GM18951 (cell line): ENCODE results near the gene SPON1.

Source experiments
- POLR2A ChIP-seq: IDR thresholded peaks from 4 replicates; pipeline ENCODE4 v1.6.1; 2011; ENCODE audit warnings: mild to moderate bottlenecking; ENCODE audit not compliant: insufficient read length, insufficient read depth; ENCODE audit errors: extremely low read depth
- in situ Hi-C: fragments of 300-500 bp; cut with MboI; formaldehyde crosslinking; loops from one replicate; pipeline ENCODE4 v1.12.0; 2022; ENCODE audit warnings: low sequenced_read_pairs, mixed read lengths, inconsistent platforms; ENCODE audit not compliant: unreplicated experiment

SPON1 gene

DNA sequence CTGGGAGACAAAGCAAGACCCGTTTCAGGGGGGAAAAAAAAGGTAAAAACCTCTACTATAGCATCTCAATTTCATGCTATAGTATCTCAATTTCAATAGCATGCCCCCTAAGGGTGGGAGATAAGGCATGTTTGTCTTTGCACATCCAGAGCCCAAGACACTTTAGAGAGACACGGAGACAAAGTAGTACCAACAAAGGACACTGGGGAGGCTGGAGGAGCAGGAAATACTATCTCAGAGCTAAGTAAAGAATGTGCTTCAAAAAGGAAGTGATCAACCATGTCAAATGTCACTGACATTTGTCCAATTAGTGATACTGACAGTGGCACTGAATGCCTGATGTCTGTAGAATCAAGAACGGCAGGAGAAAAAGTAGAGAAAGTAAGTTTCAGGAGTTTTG is 327.9 kb downstream of the SPON1 start:
- in situ Hi-C loops = loop anchor here (10.0 kb wide), 1 partner anchor 154 kb away; no protein-coding TSS in a partner anchor
- TF ChIP-seq POLR2A = no peak

DNA sequence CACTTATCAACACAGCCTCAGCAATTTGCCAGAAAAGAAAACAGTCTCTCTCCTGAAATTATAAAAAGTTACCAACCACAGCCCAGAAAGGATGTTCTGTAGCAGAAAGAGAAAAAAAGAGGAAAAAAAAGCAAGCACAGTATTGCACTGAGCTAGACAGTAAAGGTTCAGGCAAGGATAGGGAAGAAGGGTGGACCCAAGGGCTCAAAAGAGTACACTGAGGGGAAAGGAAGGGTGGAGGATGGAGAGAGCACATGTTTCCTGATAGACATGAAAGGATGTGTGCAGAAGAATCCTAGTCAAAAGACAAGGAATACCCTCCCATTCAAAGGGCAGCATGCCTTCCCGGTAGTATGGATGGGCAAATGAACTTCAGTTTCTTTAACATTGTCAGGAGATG is 337.4 kb downstream of the SPON1 start:
- TF ChIP-seq POLR2A = no peak
- in situ Hi-C loops = loop anchor here (10.0 kb wide), 1 partner anchor 145 kb away; no protein-coding TSS in a partner anchor

DNA sequence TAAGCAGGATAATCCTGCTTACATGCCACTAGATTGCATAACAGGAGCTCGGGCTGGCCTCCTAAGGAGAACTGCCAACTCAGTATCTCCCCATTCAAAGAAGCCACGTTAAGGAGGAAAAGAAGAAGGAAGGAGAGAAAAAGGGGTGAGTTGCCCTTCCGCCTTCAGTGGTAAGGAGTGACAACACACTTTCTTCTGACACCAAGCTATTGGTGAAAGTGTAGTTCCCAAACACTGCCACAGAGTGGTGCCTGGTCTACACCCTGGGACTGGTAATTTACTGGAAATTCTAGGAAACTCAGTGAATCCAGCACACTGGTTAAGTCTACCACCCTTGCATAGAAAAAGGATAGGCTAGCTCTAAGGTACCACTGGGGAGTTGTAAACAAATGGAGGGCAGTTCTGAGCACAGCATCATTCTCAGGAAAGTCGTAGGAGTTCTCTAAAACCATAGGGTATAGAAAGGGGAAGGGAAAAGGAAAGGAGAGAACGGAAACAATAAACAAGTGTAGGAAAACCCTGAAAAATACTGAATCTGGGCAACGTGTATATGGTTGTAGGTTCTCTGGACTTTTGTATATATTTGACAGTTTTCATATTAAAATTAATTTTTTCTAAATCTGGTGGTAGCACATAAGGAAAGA is 338.3 kb downstream of the SPON1 start:
- in situ Hi-C loops = no loop called here
- TF ChIP-seq POLR2A = no peak

DNA sequence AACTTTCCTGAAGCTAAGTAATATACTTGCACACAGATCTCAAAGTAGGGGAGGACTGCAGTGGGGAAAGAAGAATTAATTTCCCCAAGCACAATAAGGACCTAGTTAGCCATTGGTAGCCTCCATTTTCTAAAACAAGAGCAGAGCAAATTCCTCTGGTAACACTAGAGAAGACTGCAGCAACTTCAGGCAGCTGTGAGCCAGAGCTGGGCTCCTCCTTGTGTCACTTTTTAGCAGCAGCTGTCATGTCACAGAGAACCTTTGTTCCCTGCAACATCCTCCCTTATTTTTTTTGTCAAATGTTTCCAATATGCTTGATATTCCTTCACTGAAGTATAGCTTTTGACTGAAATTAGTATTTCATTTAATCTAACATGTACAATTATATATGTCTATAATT is 342.1 kb downstream of the SPON1 start:
- no peak for TF ChIP-seq POLR2A
- in situ Hi-C loops = no loop called here

DNA sequence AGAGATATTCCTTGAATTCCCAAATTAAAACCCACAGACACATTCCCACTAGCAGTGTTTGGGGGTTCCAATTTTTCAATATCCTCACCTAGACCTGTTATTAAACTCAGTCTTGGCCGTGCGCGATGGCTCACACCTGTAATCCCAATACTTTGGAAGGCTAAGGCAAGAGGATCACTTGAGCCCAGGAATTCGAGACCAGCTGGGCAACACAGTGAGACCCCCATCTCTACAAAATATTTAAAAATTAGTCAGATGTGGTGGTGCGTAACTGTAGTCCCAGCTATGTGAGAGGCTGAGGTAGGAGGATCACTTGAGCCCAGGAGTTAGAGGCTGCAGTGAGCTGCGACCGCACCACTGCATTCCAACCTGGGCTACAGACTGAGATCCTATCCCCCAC is 343.1 kb downstream of the SPON1 start:
- in situ Hi-C loops = no loop called here
- no peak for TF ChIP-seq POLR2A

DNA sequence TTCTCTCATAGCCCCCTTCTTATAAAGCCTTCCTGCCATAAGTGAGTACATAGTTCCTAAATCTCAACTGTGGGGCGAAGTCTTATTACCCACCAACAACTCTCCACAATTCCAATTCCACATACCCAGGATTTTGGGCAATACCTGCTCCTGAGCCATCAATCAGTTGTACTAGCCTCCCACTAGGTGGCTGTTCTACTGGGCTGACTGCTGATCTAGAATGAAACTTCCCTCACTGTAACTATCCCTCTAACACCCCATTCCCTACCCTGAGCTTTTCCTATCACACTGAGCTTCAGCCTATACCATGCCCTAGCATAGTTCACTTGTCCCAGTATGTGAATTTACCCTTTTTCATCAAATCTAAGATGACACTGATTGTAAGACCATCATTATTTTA is 344.0 kb downstream of the SPON1 start:
- in situ Hi-C loops = no loop called here
- TF ChIP-seq POLR2A = no peak

DNA sequence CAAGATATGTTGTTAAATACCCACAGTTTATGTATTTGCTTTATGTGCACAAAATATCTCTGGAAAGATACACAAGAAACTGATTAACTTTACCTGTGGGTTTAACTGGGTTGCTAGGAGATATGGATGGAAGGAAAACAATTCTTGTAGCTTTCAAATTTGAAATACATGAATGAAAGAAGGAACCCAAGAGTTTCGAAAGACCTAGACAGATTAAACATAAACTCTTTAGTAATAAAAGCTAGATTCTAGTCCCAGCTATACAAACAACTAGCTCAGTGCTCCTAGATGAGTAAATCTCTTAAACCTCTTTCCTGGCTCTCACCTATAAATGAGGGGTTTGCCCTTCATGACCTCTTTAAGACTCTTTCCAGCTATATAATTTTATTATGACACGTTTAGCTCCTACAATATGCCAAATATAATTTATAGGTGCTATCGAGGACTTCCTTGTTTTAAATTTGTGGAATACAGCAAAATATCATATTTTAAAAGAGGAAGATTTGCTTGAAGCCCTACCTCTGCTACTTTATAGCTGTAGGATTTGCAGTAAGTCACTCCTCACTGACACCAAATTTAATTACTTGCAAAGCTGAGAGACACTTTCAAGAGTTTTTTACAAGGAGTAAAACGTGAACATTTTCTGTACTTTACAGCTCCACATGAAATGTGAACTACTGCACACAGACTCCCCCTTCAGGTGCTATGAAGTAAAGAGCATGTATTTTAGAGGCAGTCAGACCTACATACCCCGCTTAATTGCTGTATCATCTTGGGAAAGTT is 345.8 kb downstream of the SPON1 start:
- in situ Hi-C loops = no loop called here
- TF ChIP-seq POLR2A = no peak

DNA sequence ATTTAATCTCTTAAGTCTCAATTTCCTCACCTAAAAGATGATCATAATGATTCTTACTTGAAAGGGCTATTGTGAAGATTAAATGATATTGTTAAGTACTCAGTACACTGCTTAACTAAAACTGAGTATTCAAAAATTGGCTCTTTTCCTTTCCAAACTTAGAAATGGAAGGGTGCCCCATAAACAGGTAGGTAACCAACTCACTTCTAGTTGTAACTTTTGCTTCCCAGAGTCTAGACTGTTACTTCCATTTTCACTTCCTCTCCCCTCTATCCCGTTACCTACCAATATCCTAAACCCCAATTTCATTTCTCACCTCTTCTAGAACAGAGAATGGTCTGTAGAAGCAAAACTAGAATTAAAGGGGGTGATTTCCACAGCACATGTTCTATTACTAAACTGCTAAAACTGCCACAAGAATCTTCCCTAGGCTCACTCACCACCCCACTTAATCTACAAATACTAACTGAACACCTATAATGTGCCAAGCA is 346.4 kb downstream of the SPON1 start:
- in situ Hi-C loops = no loop called here
- TF ChIP-seq POLR2A = no peak

DNA sequence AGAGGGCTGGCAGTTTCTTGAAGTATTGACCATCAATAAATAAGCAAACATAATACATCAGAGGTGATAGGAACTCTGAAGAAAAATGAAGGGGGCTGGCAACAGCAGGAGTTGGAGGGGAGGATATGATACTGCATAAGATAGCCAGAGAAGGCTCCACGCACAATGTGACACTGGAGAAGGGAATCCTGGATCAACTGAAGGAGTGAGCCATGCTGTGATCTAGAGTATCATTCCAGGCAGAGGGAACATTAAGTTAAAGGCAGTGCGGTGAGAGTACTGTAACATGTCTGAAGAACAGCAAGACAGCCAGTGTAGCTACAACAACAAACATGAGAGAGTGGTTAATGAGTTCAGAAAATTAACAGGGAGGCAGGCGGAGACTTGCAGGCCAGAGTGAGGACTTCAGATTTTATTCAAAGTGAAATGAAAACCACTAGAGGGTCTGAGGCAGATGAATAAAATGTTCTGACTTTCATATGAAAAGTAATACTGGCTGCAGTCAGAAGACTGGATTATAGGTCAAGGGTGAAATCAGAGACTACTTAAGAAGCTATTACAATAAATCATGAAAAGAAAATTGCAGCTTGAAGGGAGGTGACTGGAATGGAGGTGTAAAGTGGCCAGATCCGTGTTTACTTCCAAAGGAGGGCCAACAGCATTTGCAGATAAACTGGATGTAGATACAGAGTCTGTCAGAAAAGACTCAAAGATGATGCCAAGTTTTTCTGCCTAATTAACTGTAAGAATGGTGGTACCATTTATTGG is 347.1 kb downstream of the SPON1 start:
- in situ Hi-C loops = no loop called here
- no peak for TF ChIP-seq POLR2A

DNA sequence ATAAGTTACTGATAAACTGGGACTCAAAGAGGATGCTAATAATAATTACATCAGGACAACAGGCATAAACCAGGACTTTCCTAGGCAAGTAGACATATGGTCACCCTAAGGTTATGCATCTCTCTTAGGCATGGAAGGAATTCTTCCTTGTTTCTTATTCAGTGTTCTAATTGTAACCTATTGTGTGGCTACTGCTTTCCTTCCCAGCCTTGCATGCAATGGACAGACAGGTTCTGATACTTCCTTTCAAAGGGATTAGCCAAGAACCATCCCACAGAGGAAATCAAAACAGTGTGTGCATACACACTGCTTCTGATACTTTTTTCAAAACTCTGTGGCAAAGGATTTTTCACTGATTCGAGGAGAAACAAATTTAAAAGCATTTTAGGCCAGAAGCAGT is 348.2 kb downstream of the SPON1 start:
- TF ChIP-seq POLR2A = no peak
- in situ Hi-C loops = no loop called here

DNA sequence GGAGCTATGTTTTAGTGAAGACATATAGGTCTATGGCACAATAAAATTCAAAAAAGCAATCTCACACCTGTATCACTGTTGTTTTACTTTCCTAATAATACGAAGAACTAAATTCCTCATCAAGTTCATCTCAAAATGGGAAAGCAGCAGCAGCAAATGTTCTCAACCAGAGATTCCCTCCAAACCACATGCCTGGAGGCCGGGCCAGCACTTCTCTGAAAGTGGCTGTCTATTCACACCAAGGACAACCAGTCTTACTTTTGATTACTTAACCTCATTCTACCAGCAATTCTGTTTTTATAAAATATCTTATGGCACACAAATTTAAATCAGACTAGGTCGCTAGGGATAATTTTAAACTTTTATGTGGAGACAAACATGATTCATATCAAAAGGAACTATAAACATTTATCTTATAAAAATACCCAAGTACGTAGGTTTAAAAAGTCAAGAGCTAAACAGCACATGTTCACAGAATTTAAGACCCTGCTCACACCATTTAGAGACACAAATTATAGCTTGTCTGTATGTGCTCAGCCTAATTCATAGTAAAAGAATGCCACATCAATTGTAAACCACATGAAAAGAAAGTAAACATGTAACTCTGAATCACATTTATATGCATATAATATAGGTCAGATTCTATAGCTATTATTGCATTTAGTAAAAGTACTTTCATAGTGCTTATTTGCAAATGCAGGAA is 350.4 kb downstream of the SPON1 start:
- in situ Hi-C loops = no loop called here
- no peak for TF ChIP-seq POLR2A

DNA sequence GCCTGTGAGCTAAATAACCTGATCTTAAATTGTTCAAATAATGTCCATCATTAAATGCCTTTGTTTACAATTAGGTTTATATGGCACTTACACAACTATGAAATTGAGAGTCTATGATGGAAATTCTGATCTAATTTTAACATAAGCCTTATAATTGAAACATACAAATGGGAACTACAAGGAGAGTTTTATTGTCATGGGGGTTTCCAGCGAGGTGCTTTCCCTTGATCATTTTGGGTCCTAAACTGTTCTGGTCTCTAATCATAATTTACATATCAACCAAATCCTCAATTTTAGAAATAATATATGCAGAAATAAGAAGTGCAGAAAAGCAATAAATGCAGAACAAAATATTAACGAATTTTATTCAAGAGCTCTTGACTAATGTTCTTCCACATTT is 351.6 kb downstream of the SPON1 start:
- in situ Hi-C loops = no loop called here
- TF ChIP-seq POLR2A = no peak

DNA sequence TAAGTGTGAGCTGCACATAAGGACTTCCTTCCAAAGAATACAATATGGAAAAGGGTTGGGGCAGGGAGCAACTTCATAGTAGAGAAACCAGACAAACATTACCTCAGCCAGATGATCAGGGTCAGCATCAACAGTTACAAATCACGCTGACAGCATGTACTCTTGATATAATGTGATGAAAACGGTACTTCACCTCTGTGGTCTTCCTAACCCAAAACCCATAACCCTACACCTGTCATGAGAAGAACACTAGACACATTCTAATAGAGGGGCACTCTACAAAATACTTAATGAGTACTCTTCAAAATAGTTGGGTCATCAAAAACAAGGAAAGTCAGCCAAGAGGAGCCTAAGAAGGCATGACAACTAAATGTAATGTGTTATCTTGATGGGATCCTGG is 352.6 kb downstream of the SPON1 start:
- no peak for TF ChIP-seq POLR2A
- in situ Hi-C loops = no loop called here
